HCEC 1CT (cell line): ENCODE data around the gene ACTG1.
"Not testable (repeated sequence)": the region's sequence is repeated elsewhere in the genome, so short reads cannot be mapped to it uniquely, and the experiment has no call there.

Experiments
- DNase-seq: peaks from one replicate; pipeline ENCODE4 v3.0.0-alpha.2; 2017

ACTG1 gene

GRCh38 chr17:81531998-81532404 lies 19.4 kb upstream of the ACTG1 start:
- not testable (repeated sequence) for DNase-seq

GRCh38 chr17:81531013-81531412 lies 18.4 kb upstream of the ACTG1 start:
- not testable (repeated sequence) for DNase-seq

GRCh38 chr17:81529437-81529803 lies 16.8 kb upstream of the ACTG1 start:
- DNase-seq = no peak

GRCh38 chr17:81528651-81529436 lies 16.2 kb upstream of the ACTG1 start:
- DNase-seq = no peak

GRCh38 chr17:81528384-81528650 lies 15.7 kb upstream of the ACTG1 start:
- DNase-seq = no peak

GRCh38 chr17:81527591-81528383 lies 15.2 kb upstream of the ACTG1 start, which contains the start of gene FSCN2:
Gene FSCN2, plus strand, starts transcription at chr17:81528377. Its CDS starts 155 bp downstream, at chr17:81528532.
- no peak for DNase-seq

GRCh38 chr17:81526662-81527571 lies 14.3 kb upstream of the ACTG1 start:
- no peak for DNase-seq

GRCh38 chr17:81524865-81525159 lies 12.2 kb upstream of the ACTG1 start:
- no peak for DNase-seq

- DNase-seq = no peak
These were observed 11.7 kb upstream of the ACTG1 start for GRCh38 chr17:81524039-81524864.

GRCh38 chr17:81523402-81524038 lies 10.9 kb upstream of the ACTG1 start:
- no peak for DNase-seq

GRCh38 chr17:81522491-81523401 lies 10.1 kb upstream of the ACTG1 start:
- no peak for DNase-seq

GRCh38 chr17:81520021-81520901 lies 7.7 kb upstream of the ACTG1 start:
- no peak for DNase-seq

- no peak for DNase-seq
These were observed 6.9 kb upstream of the ACTG1 start for GRCh38 chr17:81519284-81520020.

GRCh38 chr17:81518785-81519283 lies 6.2 kb upstream of the ACTG1 start:
- DNase-seq = peak; percentile 48

GRCh38 chr17:81518113-81518784 lies 5.7 kb upstream of the ACTG1 start:
- DNase-seq = peak; percentile 47

- no peak for DNase-seq
These were observed 4.9 kb upstream of the ACTG1 start for GRCh38 chr17:81517339-81518112.

- no peak for DNase-seq
These were observed 4.4 kb upstream of the ACTG1 start for GRCh38 chr17:81517009-81517338.

- no peak for DNase-seq
These were observed 3.8 kb upstream of the ACTG1 start for GRCh38 chr17:81516439-81516838.
